GM23338 (cell line): Measurements from ENCODE around the gene MALRD1. TPM values are rescaled to one million over a fixed set of nuclear protein-coding genes. Genes with fewer than 3 reads are reported as not detected.

ENCODE experiments used
- ATAC-seq: fragments of 200-7000 bp; cut with Tn5 transposase; 3 replicates; pipeline ENCODE4 v1.9.1; 2020
- DNase-seq: peaks from one replicate; pipeline ENCODE4 v3.0.0-alpha.2; 2015; ENCODE audit warnings: low spot score
- H2AFZ ChIP-seq: fragments of 200-600 bp; sonication (generic); 2 replicates; pipeline ENCODE4 v1.8.0; 2016; ENCODE audit warnings: antibody characterized with exemption, mild to moderate bottlenecking, moderate library complexity
- H3F3A ChIP-seq: fragments of 200-600 bp; sonication (generic); replicated peaks from 2 replicates; pipeline ENCODE4 v1.8.0; 2017; ENCODE audit warnings: antibody characterized with exemption, mixed run types, low read depth
- H3K27ac ChIP-seq: fragments of 200-600 bp; sonication (generic); 2 replicates; pipeline ENCODE4 v1.6.1; 2016; ENCODE audit warnings: low read depth
- H3K27me3 ChIP-seq: fragments of 200-600 bp; sonication (generic); 2 replicates; pipeline ENCODE4 v1.8.0; 2016; ENCODE audit warnings: mild to moderate bottlenecking, mixed run types, moderate library complexity; ENCODE audit not compliant: insufficient read depth
- H3K36me3 ChIP-seq: fragments of 200-600 bp; sonication (generic); 2 replicates; pipeline ENCODE4 v1.8.0; 2016; ENCODE audit warnings: mild to moderate bottlenecking; ENCODE audit not compliant: insufficient read depth
- H3K4me1 ChIP-seq: fragments of 200-600 bp; sonication (generic); 2 replicates; pipeline ENCODE4 v1.8.0; 2016; ENCODE audit warnings: mild to moderate bottlenecking, moderate library complexity; ENCODE audit not compliant: insufficient read depth
- H3K4me2 ChIP-seq: fragments of 200-600 bp; sonication (generic); 2 replicates; pipeline ENCODE4 v1.7.1; 2017; ENCODE audit warnings: mixed run types
- H3K4me3 ChIP-seq: fragments of 200-600 bp; sonication (generic); 2 replicates; pipeline ENCODE4 v1.6.1; 2016; ENCODE audit warnings: mixed run types
- H3K79me2 ChIP-seq: fragments of 200-600 bp; sonication (generic); replicated peaks from 2 replicates; pipeline ENCODE4 v1.8.0; 2017; ENCODE audit warnings: mild to moderate bottlenecking; ENCODE audit not compliant: insufficient read depth
- H3K9me2 ChIP-seq: fragments of 200-600 bp; sonication (generic); 2 replicates; pipeline ENCODE4 v1.8.0; 2017; ENCODE audit not compliant: insufficient read depth
- H4K20me1 ChIP-seq: fragments of 200-600 bp; sonication (generic); replicated peaks from 2 replicates; pipeline ENCODE4 v1.8.0; 2017; ENCODE audit warnings: mild to moderate bottlenecking; ENCODE audit not compliant: insufficient read depth
- H3K27ac Mint-ChIP-seq: 2 replicates; pipeline ENCODE4 v1.8.0; 2020; ENCODE audit warnings: inconsistent platforms, mild to moderate bottlenecking, moderate library complexity, mixed read lengths
- H3K27me3 Mint-ChIP-seq: 3 replicates; pipeline ENCODE4 v1.8.0; 2022; ENCODE audit warnings: low read depth, mild to moderate bottlenecking, moderate library complexity, mixed read lengths, inconsistent platforms; ENCODE audit not compliant: insufficient read depth, poor library complexity
- H3K36me3 Mint-ChIP-seq: 3 replicates; pipeline ENCODE4 v1.8.0; 2021; ENCODE audit warnings: low read depth, mild to moderate bottlenecking, inconsistent platforms, moderate library complexity, mixed read lengths
- H3K4me1 Mint-ChIP-seq: 3 replicates; pipeline ENCODE4 v1.8.0; 2020; ENCODE audit warnings: mild to moderate bottlenecking, inconsistent platforms, mixed read lengths
- H3K4me3 Mint-ChIP-seq: 3 replicates; pipeline ENCODE4 v1.8.0; 2021; ENCODE audit warnings: moderate library complexity, mild to moderate bottlenecking, inconsistent platforms, mixed read lengths
- H3K9me3 Mint-ChIP-seq: 3 replicates; pipeline ENCODE4 v1.8.0; 2020; ENCODE audit warnings: moderate library complexity, mild to moderate bottlenecking, inconsistent platforms, mixed read lengths
- CREB1 ChIP-seq: fragments of 250-450 bp; sonication (Bioruptor Pico); IDR thresholded peaks from 2 replicates; pipeline ENCODE4 v1.5.0; 2020; ENCODE audit warnings: low read depth, mild to moderate bottlenecking, moderate library complexity
- EZH2 ChIP-seq: fragments of 200-600 bp; sonication (generic); IDR thresholded peaks from one replicate; pipeline ENCODE4 v1.8.0; 2017; ENCODE audit warnings: antibody characterized with exemption, mild to moderate bottlenecking, low read depth; ENCODE audit not compliant: unreplicated experiment
- EZH2phosphoT487 ChIP-seq: fragments of 200-600 bp; sonication (generic); IDR thresholded peaks from one replicate; pipeline ENCODE4 v1.8.1; 2018; ENCODE audit warnings: antibody characterized with exemption; ENCODE audit not compliant: unreplicated experiment
- JUNB ChIP-seq: IDR thresholded peaks from one replicate; pipeline ENCODE4 v1.6.1; 2016; ENCODE audit warnings: antibody characterized with exemption; ENCODE audit not compliant: unreplicated experiment
- POLR2AphosphoS5 ChIP-seq: IDR thresholded peaks from 2 replicates; pipeline ENCODE4 v1.6.1; 2016; ENCODE audit warnings: antibody characterized with exemption, low read depth
- STAT1 ChIP-seq: IDR thresholded peaks from one replicate; pipeline ENCODE4 v1.6.1; 2016; ENCODE audit warnings: antibody characterized with exemption; ENCODE audit not compliant: unreplicated experiment
- ZNF114 ChIP-seq: fragments of 250-450 bp; sonication (Bioruptor Pico); IDR thresholded peaks from 2 replicates; pipeline ENCODE4 v1.5.0; 2020; ENCODE audit warnings: mild to moderate bottlenecking, moderate library complexity
- ZNF331 ChIP-seq: fragments of 250-450 bp; sonication (Bioruptor Pico); IDR thresholded peaks from 2 replicates; pipeline ENCODE4 v1.5.0; 2020; ENCODE audit warnings: low read depth, mild to moderate bottlenecking, moderate library complexity
- ZNF462 ChIP-seq: fragments of 250-450 bp; sonication (Bioruptor Pico); IDR thresholded peaks from 2 replicates; pipeline ENCODE4 v1.5.0; 2020; ENCODE audit warnings: mild to moderate bottlenecking, moderate library complexity
- polyA plus RNA-seq: library from polyadenylated mRNA; unstranded; fragments of >200 nt; fragmentation: Nextera tagmentation; extraction: Ambion mirVana; gene quantifications from 2 replicates; pipeline ENCODE4 v1.2.1, GENCODE V29; 2016
- total RNA-seq: library from RNA; depleted of rRNA; stranded (reverse); fragments of >200 nt; shearing (Covaris generic); gene quantifications from 2 replicates; pipeline ENCODE4 v1.2.3, GENCODE V29; 2014
- TF ChIP-seq, protein P1 (sequence below): IDR thresholded peaks from 2 replicates; pipeline ENCODE4 v1.6.1; 2016; ENCODE audit warnings: antibody characterized with exemption
- TF ChIP-seq, protein P2 (sequence below): IDR thresholded peaks from one replicate; pipeline ENCODE4 v1.6.1; 2018; ENCODE audit warnings: antibody characterized with exemption; ENCODE audit not compliant: unreplicated experiment

MALRD1 gene
- total and polyA plus RNA-seq, 2 experiments from 2014 or later, result 0.42 to 1.9 TPM

- no peak for TF ChIP-seq ZNF462
- no peak for TF ChIP-seq POLR2AphosphoS5
- no peak for TF ChIP-seq STAT1
- TF ChIP-seq ZNF331, result no peak
- TF ChIP-seq ZNF114, result no peak
- TF ChIP-seq, protein P1, sequence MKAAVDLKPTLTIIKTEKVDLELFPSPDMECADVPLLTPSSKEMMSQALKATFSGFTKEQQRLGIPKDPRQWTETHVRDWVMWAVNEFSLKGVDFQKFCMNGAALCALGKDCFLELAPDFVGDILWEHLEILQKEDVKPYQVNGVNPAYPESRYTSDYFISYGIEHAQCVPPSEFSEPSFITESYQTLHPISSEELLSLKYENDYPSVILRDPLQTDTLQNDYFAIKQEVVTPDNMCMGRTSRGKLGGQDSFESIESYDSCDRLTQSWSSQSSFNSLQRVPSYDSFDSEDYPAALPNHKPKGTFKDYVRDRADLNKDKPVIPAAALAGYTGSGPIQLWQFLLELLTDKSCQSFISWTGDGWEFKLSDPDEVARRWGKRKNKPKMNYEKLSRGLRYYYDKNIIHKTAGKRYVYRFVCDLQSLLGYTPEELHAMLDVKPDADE, result no peak
Observed at GRCh38 chr10:19518632-19519031, 470.0 kb downstream of the MALRD1 start (continued).

GRCh38 chr10:19531324-19531723 is 482.7 kb downstream of the MALRD1 start:
- Histone ChIP-seq H3K9me2 (no peaks in the 10 kb centered on the region), H3K27me3 (no peaks in the 10 kb centered on the region), H3K36me3 (no peaks in the 10 kb centered on the region), H4K20me1 (no peaks in the 10 kb centered on the region), H3F3A (no peaks in the 10 kb centered on the region), H3K79me2 (no peaks in the 10 kb centered on the region), H3K4me2 (no peak overlapping the region), H2AFZ (no peak overlapping the region), H3K27ac (no peak overlapping the region), H3K4me3 (no peak overlapping the region), H3K4me1 (no peaks in the 10 kb centered on the region)
- TF ChIP-seq EZH2phosphoT487 (no peak), CREB1 (CRISPR knock-in tag) (no peak), JUNB (no peak), ZNF331 (no peak), POLR2AphosphoS5 (no peak), EZH2 (no peak)
- TF ChIP-seq, protein P2, sequence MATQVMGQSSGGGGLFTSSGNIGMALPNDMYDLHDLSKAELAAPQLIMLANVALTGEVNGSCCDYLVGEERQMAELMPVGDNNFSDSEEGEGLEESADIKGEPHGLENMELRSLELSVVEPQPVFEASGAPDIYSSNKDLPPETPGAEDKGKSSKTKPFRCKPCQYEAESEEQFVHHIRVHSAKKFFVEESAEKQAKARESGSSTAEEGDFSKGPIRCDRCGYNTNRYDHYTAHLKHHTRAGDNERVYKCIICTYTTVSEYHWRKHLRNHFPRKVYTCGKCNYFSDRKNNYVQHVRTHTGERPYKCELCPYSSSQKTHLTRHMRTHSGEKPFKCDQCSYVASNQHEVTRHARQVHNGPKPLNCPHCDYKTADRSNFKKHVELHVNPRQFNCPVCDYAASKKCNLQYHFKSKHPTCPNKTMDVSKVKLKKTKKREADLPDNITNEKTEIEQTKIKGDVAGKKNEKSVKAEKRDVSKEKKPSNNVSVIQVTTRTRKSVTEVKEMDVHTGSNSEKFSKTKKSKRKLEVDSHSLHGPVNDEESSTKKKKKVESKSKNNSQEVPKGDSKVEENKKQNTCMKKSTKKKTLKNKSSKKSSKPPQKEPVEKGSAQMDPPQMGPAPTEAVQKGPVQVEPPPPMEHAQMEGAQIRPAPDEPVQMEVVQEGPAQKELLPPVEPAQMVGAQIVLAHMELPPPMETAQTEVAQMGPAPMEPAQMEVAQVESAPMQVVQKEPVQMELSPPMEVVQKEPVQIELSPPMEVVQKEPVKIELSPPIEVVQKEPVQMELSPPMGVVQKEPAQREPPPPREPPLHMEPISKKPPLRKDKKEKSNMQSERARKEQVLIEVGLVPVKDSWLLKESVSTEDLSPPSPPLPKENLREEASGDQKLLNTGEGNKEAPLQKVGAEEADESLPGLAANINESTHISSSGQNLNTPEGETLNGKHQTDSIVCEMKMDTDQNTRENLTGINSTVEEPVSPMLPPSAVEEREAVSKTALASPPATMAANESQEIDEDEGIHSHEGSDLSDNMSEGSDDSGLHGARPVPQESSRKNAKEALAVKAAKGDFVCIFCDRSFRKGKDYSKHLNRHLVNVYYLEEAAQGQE, result no peak
- Mint-ChIP-seq H3K36me3 (no peaks in the 10 kb centered on the region), H3K9me3 (no peaks in the 10 kb centered on the region), H3K4me3 (no peak overlapping the region), H3K27me3 (no peaks in the 10 kb centered on the region), H3K27ac (no peak overlapping the region), H3K4me1 (no peaks in the 10 kb centered on the region)
- ATAC-seq, result no peak
- no peak for DNase-seq
